Esophagus squamous epithelium (tissue), 5 donors: ENCODE data around the gene TBRG4. TPM values are rescaled to one million over a fixed set of nuclear protein-coding genes. Genes with fewer than 3 reads are reported as not detected.

Experiments used
- DNase-seq: peaks from one replicate; lab custom pipeline; 2025; lab: John Stamatoyannopoulos, UW
- H3K27ac ChIP-seq, 4 donors: fragments of 200-600 bp; sonication (generic); one replicate each; pipeline ENCODE4 v1.5.1; 2016 to 2019; ENCODE audit warnings: mild to moderate bottlenecking in 1 of 4
- H3K27me3 ChIP-seq, 4 donors: fragments of 200-600 bp; sonication (generic); 1 replicate in 3 of 4; 2 replicates in 1 of 4; pipeline versions ENCODE4 v1.5.1 to v1.6.0; 2017 to 2021; ENCODE audit warnings: antibody characterized with exemption in 1 of 4
- H3K36me3 ChIP-seq, 3 donors: fragments of 200-600 bp; sonication (generic); one replicate each; pipeline ENCODE4 v1.5.1; 2016 to 2019
- H3K4me1 ChIP-seq, 3 donors: fragments of 200-600 bp; sonication (generic); one replicate each; pipeline ENCODE4 v1.5.1; 2017 to 2019
- H3K4me3 ChIP-seq, 4 donors: fragments of 200-600 bp; sonication (generic); 1 replicate in 3 of 4; 2 replicates in 1 of 4; pipeline ENCODE4 v1.5.1; 2016 to 2019; ENCODE audit warnings: mild to moderate bottlenecking in 2 of 4, moderate library complexity in 1 of 4
- H3K9me3 ChIP-seq, 3 donors: fragments of 200-600 bp; sonication (generic); one replicate each; pipeline ENCODE4 v1.5.1; 2016 to 2019
- POLR2A ChIP-seq, 4 donors: fragments of 450-650 bp; IDR thresholded peaks; one replicate each; pipeline ENCODE4 v1.6.1; 2017; ENCODE audit warnings: antibody characterized with exemption in 4 of 4, mild to moderate bottlenecking in 4 of 4, moderate library complexity in 3 of 4
- WGBS, 2 donors: methylation state at CpG; one replicate each; pipeline ENCODE4 v1.1.5; 2018; 5-methylcytosine and 5-hydroxymethylcytosine counted together
- intact Hi-C: fragments of 100-400 bp; cut with DNase I; formaldehyde crosslinking; loops from one replicate; pipeline ENCODE4 v1.15.0; 2022
- total RNA-seq, 4 donors: library from RNA; depleted of rRNA; stranded (reverse); fragments of >200 nt; gene quantifications; one replicate each; pipeline ENCODE4 v1.1.0, GENCODE V29; 2016
- TF ChIP-seq, protein P1 (sequence below), 6 experiments: fragments of 450-650 bp in 4 of 6; fragments of 200-600 bp in 2 of 6; sonication (generic) in 2 of 6; IDR thresholded peaks; one replicate each; pipeline ENCODE4 v1.5.1; 2016 to 2019; ENCODE audit warnings: antibody characterized with exemption in 6 of 6, mild to moderate bottlenecking in 4 of 6, moderate library complexity in 4 of 6
- donor health status: DM: yes; HTN: yes; CAD: no.

TBRG4 gene
- total RNA-seq, 4 donors from 2014 or later, result 52.9 to 79.5 (median 65.4) TPM

DNA sequence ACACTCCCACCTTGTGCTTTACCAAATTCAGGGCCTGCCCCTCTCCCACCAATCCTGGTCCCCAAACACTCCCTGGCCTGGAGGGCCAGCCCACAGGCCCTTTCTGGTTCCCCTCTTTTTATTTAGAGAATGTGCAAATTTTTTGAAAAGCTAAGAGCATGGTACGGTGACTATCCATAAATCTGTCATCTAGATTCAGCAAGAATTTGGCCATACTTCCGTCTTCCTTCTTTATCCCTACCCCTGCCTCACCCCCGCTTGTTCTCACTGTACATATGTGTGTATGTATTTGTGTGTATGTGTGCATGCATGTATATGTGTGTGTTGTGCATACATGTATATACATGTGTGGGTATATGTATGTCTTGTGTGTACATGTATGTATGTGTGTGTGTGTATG is 8.1 kb upstream of the TBRG4 start:
- Histone ChIP-seq H3K4me1 (no peaks in the 10 kb centered on the region), H3K36me3 (no peaks in the 10 kb centered on the region), H3K27me3 (no peaks in the 10 kb centered on the region), H3K27ac (no peak overlapping the region), H3K9me3 (no peaks in the 10 kb centered on the region), H3K4me3 (no peak overlapping the region)
- DNase-seq, result no peak
- TF ChIP-seq POLR2A (IDR thresholded peaks at IDR 0.05), result no peak
- TF ChIP-seq, protein P1, sequence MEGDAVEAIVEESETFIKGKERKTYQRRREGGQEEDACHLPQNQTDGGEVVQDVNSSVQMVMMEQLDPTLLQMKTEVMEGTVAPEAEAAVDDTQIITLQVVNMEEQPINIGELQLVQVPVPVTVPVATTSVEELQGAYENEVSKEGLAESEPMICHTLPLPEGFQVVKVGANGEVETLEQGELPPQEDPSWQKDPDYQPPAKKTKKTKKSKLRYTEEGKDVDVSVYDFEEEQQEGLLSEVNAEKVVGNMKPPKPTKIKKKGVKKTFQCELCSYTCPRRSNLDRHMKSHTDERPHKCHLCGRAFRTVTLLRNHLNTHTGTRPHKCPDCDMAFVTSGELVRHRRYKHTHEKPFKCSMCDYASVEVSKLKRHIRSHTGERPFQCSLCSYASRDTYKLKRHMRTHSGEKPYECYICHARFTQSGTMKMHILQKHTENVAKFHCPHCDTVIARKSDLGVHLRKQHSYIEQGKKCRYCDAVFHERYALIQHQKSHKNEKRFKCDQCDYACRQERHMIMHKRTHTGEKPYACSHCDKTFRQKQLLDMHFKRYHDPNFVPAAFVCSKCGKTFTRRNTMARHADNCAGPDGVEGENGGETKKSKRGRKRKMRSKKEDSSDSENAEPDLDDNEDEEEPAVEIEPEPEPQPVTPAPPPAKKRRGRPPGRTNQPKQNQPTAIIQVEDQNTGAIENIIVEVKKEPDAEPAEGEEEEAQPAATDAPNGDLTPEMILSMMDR (IDR thresholded peaks at IDR 0.05), result no peak
- 80 to 86% methylated on average over 3 of the region's 3 CpGs for WGBS, 2 donors
- intact Hi-C loops, result no loop called here

DNA sequence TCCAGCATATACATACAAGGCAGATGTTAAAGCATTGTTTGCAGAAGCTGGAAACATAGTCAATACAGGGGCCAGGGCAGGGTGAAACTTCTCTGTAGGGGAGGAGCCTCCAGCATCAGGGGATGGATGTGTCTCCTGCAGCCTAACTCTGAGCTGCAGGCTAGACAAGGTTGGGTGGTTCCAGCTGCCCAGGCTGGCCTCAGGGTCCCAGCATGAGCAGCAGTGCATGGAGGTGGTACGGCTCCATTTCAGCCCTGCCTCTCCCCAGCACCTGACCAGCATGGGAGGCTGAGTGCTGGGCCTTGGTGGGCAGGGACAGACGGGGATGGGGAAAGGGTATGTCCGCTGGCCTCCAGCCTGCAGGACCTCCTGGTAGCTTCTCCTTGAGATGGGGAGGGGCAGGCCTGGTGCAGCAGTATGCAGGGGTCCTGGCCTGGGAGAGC is 7.4 kb upstream of the TBRG4 start:
- 90% methylated on average over 2 of the region's 3 CpGs for WGBS, 2 donors
- intact Hi-C loops, result no loop called here
- H3K4me1 ChIP-seq, result no peaks in the 10 kb centered on the region
- H3K27me3 ChIP-seq, result no peaks in the 10 kb centered on the region
- no peaks in the 10 kb centered on the region for H3K9me3 ChIP-seq
- no peak overlapping the region for H3K27ac ChIP-seq
- TF ChIP-seq, protein P1 (IDR thresholded peaks at IDR 0.05), result no peak
- no peak for TF ChIP-seq POLR2A (IDR thresholded peaks at IDR 0.05)
- DNase-seq, result no peak
- no peaks in the 10 kb centered on the region for H3K36me3 ChIP-seq
- no peak overlapping the region for H3K4me3 ChIP-seq

- TF ChIP-seq, protein P1 (IDR thresholded peaks at IDR 0.05), result no peak
- TF ChIP-seq POLR2A (IDR thresholded peaks at IDR 0.05), result no peak
- H3K4me1 ChIP-seq, result no peaks in the 10 kb centered on the region
- intact Hi-C loops, result no loop called here
- no peak overlapping the region for H3K4me3 ChIP-seq
- WGBS, 2 donors, result 72 to 74% methylated on average over 4 of the region's 4 CpGs
- H3K27me3 ChIP-seq, result no peaks in the 10 kb centered on the region
- no peak for DNase-seq
- no peaks in the 10 kb centered on the region for H3K36me3 ChIP-seq
- no peaks in the 10 kb centered on the region for H3K9me3 ChIP-seq
- H3K27ac ChIP-seq, result no peak overlapping the region
Observed at GRCh38 chr7:45118292-45118691, 6.8 kb upstream of the TBRG4 start.

DNA sequence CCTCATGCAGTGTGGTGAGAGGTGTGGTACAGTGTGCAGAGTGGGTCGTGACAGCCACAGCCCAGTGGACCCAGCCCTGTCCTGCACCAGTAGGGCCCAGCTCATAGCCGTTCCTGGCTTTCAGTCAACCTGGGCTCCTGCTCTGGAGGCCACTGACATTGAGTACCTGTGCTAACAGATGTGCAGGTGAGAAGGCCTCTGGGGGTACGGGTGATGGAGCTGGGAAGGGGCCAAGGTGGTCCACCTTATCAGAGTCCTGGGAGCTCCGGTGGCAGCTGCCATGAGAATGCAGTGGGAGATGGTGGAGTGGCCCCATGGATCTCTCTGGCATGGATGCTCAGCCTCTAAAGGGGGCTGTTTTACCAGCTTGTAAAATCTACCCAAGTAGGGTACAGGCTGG is 6.1 kb upstream of the TBRG4 start:
- WGBS, 2 donors, result 94 to 100% methylated on average over 1 to 2 of the region's 4 CpGs
- DNase-seq, result no peak
- no peaks in the 10 kb centered on the region for H3K9me3 ChIP-seq
- H3K4me1 ChIP-seq, result peaks cover 0 to under 1% (median 0%) of the 10 kb centered on the region in 3 donors
- no peak overlapping the region for H3K27ac ChIP-seq
- no peak overlapping the region for H3K4me3 ChIP-seq
- no peaks in the 10 kb centered on the region for H3K27me3 ChIP-seq
- intact Hi-C loops, result no loop called here
- TF ChIP-seq POLR2A (IDR thresholded peaks at IDR 0.05), result no peak
- TF ChIP-seq, protein P1 (IDR thresholded peaks at IDR 0.05), result no peak
- H3K36me3 ChIP-seq, result no peaks in the 10 kb centered on the region

GRCh38 chr7:45116048-45116447 is 4.6 kb upstream of the TBRG4 start:
- TF ChIP-seq, protein P1 (IDR thresholded peaks at IDR 0.05), result no peak
- TF ChIP-seq POLR2A (IDR thresholded peaks at IDR 0.05), result no peak
- no peaks in the 10 kb centered on the region for H3K9me3 ChIP-seq
- 43% methylated on average over 1 of the region's 1 CpG; no CpG with 5 or more reads in 1 of the 2 donors for WGBS, 2 donors
- DNase-seq, result no peak
- intact Hi-C loops, result no loop called here
- H3K27me3 ChIP-seq, result no peaks in the 10 kb centered on the region
- H3K4me1 ChIP-seq, result peaks cover 0 to 8% (median 2%) of the 10 kb centered on the region in 3 donors
- no peak overlapping the region for H3K27ac ChIP-seq
- no peaks in the 10 kb centered on the region for H3K36me3 ChIP-seq
- H3K4me3 ChIP-seq, result no peak overlapping the region
